BE2C (cell line): ENCODE data around the gene CD248.

Experiments used
- DNase-seq: peaks from one replicate; pipeline ENCODE4 v3.0.0-alpha.2; 2020
- H3K27me3 ChIP-seq: fragments of 250-450 bp; sonication (Bioruptor Pico); 2 replicates; pipeline ENCODE4 v1.5.1; 2020; ENCODE audit warnings: mild to moderate bottlenecking
- H3K36me3 ChIP-seq: fragments of 250-450 bp; sonication (Bioruptor Pico); 2 replicates; pipeline ENCODE4 v1.5.1; 2020; ENCODE audit warnings: mild to moderate bottlenecking
- H3K4me1 ChIP-seq: fragments of 250-450 bp; sonication (Bioruptor Pico); 2 replicates; pipeline ENCODE4 v1.5.1; 2020
- H3K4me3 ChIP-seq: 2 replicates; pipeline ENCODE4 v1.5.1; 2011; ENCODE audit warnings: low read depth, low read length
- H3K9me3 ChIP-seq: fragments of 250-450 bp; sonication (Bioruptor Pico); 2 replicates; pipeline ENCODE4 v1.5.1; 2020
- CTCF ChIP-seq: IDR thresholded peaks from 2 replicates; pipeline ENCODE4 v1.5.1; 2012; ENCODE audit warnings: mild to moderate bottlenecking, low read depth, low read length

The CD248 gene

GRCh38 chr11:66317723-66318599, 1.1 kb upstream of the CD248 start:
- peak overlapping the region; percentile 37 for H3K4me3 ChIP-seq
- no peaks in the 10 kb centered on the region for H3K9me3 ChIP-seq
- peak; percentile 85 for DNase-seq
- peaks cover 38% of the 10 kb centered on the region for H3K4me1 ChIP-seq
- H3K27me3 ChIP-seq = no peaks in the 10 kb centered on the region
- no peak for TF ChIP-seq CTCF
- H3K36me3 ChIP-seq = no peaks in the 10 kb centered on the region

GRCh38 chr11:66317322-66317722, 478 bp upstream of the CD248 start:
- Histone ChIP-seq H3K27me3 (no peaks in the 10 kb centered on the region), H3K9me3 (no peaks in the 10 kb centered on the region), H3K36me3 (no peaks in the 10 kb centered on the region), H3K4me1 (peaks cover 38% of the 10 kb centered on the region), H3K4me3 (peak overlapping the region; percentile 37)
- TF ChIP-seq CTCF = no peak
- peak; percentile 90 for DNase-seq

GRCh38 chr11:66315921-66316811, 678 bp downstream of the CD248 start:
- TF ChIP-seq CTCF = no peak
- Histone ChIP-seq H3K27me3 (no peaks in the 10 kb centered on the region), H3K4me3 (peak overlapping the region; percentile 59), H3K36me3 (no peaks in the 10 kb centered on the region), H3K9me3 (no peaks in the 10 kb centered on the region), H3K4me1 (peaks cover 40% of the 10 kb centered on the region)
- DNase-seq = no peak

- Histone ChIP-seq H3K36me3 (no peaks in the 10 kb centered on the region), H3K27me3 (no peaks in the 10 kb centered on the region), H3K4me3 (peak overlapping the region; percentile 59), H3K9me3 (no peaks in the 10 kb centered on the region), H3K4me1 (peaks cover 40% of the 10 kb centered on the region)
- no peak for DNase-seq
- TF ChIP-seq CTCF = no peak
Measured at GRCh38 chr11:66315498-66315885, 1.4 kb downstream of the CD248 start.

- no peak for TF ChIP-seq CTCF
- Histone ChIP-seq H3K9me3 (no peaks in the 10 kb centered on the region), H3K27me3 (no peaks in the 10 kb centered on the region), H3K4me1 (peaks cover 40% of the 10 kb centered on the region), H3K36me3 (no peaks in the 10 kb centered on the region), H3K4me3 (peak overlapping the region; percentile 62)
- DNase-seq = no peak
Measured at GRCh38 chr11:66314561-66315497, 2.0 kb downstream of the CD248 start.
